ENCODE data around the gene MAPK6. TPM values are rescaled to one million over a fixed set of nuclear protein-coding genes. Genes with fewer than 3 reads are reported as not detected.
A peak's percentile ranks its signal among the peaks of the same experiment; 100 is the strongest.

MAPK6 gene
- total and polyA plus RNA-seq, 10 of the 15 experiments (the other 5 are each of a cell fraction or from before 2014, with no cell fraction given): 20.6 to 100 (median 52.6) TPM

DNA sequence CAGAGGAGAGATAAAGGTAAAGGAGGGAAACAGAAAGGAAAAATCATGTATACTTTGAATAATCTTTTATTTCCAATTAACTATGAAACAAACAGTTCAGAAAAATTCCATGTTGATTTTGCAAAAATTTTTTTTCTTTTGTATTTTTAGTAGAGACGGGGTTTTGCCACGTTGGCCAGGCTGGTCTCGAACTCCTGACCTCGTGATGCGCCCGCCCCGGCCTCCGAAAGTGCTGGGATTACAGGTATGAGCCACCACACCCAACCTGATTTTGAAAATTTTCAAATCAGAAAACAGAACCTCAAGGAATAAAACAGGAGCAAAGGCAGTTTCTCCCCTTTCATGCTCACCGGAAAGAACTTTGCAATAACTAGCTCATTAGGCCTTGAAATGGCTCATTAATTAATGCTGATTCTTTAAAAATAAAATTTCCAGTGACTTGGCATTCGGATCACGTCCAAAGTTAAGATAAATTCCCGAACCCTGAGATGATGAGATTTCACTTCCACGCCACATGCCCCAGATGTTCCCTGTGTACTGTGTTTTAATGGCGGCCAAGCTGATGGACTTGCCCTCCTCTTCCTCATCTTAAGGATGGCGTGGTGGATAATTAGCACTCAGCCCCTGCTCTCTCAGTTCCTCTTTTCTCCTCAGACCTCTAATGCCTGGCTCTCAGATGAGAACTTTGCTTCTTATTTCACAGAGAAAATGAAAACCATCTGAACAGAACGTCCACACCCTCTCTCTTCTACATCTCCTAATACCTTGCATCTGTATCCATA lies 82.7 kb downstream of the MAPK6 start (continued):
- peak; percentile 39; the same call in 1 of the 2 replicates for TF ChIP-seq ZBTB4 (CRISPR knock-in tag; IDR thresholded peaks at IDR 0.05)
- TF ChIP-seq, protein P1, sequence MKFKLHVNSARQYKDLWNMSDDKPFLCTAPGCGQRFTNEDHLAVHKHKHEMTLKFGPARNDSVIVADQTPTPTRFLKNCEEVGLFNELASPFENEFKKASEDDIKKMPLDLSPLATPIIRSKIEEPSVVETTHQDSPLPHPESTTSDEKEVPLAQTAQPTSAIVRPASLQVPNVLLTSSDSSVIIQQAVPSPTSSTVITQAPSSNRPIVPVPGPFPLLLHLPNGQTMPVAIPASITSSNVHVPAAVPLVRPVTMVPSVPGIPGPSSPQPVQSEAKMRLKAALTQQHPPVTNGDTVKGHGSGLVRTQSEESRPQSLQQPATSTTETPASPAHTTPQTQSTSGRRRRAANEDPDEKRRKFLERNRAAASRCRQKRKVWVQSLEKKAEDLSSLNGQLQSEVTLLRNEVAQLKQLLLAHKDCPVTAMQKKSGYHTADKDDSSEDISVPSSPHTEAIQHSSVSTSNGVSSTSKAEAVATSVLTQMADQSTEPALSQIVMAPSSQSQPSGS (IDR thresholded peaks at IDR 0.05; ENCODE audit: low read length): no peak
- TF ChIP-seq, protein P2, sequence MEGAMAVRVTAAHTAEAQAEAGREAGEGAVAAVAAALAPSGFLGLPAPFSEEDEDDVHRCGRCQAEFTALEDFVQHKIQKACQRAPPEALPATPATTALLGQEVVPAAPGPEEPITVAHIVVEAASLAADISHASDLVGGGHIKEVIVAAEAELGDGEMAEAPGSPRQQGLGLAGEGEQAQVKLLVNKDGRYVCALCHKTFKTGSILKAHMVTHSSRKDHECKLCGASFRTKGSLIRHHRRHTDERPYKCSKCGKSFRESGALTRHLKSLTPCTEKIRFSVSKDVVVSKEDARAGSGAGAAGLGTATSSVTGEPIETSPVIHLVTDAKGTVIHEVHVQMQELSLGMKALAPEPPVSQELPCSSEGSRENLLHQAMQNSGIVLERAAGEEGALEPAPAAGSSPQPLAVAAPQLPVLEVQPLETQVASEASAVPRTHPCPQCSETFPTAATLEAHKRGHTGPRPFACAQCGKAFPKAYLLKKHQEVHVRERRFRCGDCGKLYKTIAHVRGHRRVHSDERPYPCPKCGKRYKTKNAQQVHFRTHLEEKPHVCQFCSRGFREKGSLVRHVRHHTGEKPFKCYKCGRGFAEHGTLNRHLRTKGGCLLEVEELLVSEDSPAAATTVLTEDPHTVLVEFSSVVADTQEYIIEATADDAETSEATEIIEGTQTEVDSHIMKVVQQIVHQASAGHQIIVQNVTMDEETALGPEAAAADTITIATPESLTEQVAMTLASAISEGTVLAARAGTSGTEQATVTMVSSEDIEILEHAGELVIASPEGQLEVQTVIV (IDR thresholded peaks at IDR 0.05; ENCODE audit: borderline replicate concordance, partially characterized antibody): no peak

All from GM12878 (cell line).